Vagina (tissue), 2 donors: Measurements from ENCODE around the gene LHX8. TPM values are rescaled to one million over a fixed set of nuclear protein-coding genes. Genes with fewer than 3 reads are reported as not detected.

Experiments
- DNase-seq, 2 donors: peaks; one replicate each; pipeline ENCODE4 v3.0.0-alpha.2; 2017; ENCODE audit errors: extremely low spot score in 2 of 2
- H3K27ac ChIP-seq: fragments of 200-600 bp; sonication (generic); one replicate; pipeline ENCODE4 v1.5.1; 2019
- H3K27me3 ChIP-seq: fragments of 200-600 bp; sonication (generic); one replicate; pipeline ENCODE4 v1.5.1; 2019
- H3K36me3 ChIP-seq, 2 donors: fragments of 200-600 bp; sonication (generic); one replicate each; pipeline ENCODE4 v1.5.1; 2017 to 2019
- H3K4me1 ChIP-seq: fragments of 200-600 bp; sonication (generic); one replicate; pipeline ENCODE4 v1.5.1; 2019
- H3K4me3 ChIP-seq, 2 donors: fragments of 200-600 bp; sonication (generic); 1 replicate in 1 of 2; 2 replicates in 1 of 2; pipeline ENCODE4 v1.5.1; 2016 to 2019
- H3K9me3 ChIP-seq: fragments of 200-600 bp; sonication (generic); one replicate; pipeline ENCODE4 v1.5.1; 2019
- CTCF ChIP-seq, 3 experiments: fragments of 450-650 bp in 2 of 3; fragments of 200-600 bp in 1 of 3; sonication (generic) in 1 of 3; IDR thresholded peaks; one replicate each; pipeline ENCODE4 v1.5.1; 2017 to 2019; ENCODE audit warnings: antibody characterized with exemption in 3 of 3, mild to moderate bottlenecking in 2 of 3, moderate library complexity in 2 of 3
- POLR2A ChIP-seq, 2 donors: fragments of 450-650 bp; IDR thresholded peaks; one replicate each; pipeline ENCODE4 v1.6.1; 2017; ENCODE audit warnings: antibody characterized with exemption in 2 of 2, mild to moderate bottlenecking in 2 of 2, moderate library complexity in 2 of 2
- POLR2AphosphoS5 ChIP-seq, 2 donors: sonication (generic); formaldehyde crosslinking; IDR thresholded peaks; one replicate each; pipeline ENCODE4 v1.9.0; 2017; ENCODE audit warnings: antibody characterized with exemption in 2 of 2, mild to moderate bottlenecking in 2 of 2, low read depth in 1 of 2; ENCODE audit not compliant: insufficient read depth in 1 of 2
- intact Hi-C: fragments of 100-400 bp; cut with DNase I; formaldehyde crosslinking; loops from one replicate; pipeline ENCODE4 v1.15.1; 2023
- total RNA-seq: library from RNA; depleted of rRNA; stranded (reverse); fragments of >200 nt; gene quantifications from one replicate; pipeline ENCODE4 v1.2.3, GENCODE V29; 2016

Gene LHX8
- total RNA-seq, 1 donor from 2014 or later, result not detected

- no peak overlapping the region for H3K27ac ChIP-seq
- no peak for TF ChIP-seq CTCF (IDR thresholded peaks at IDR 0.05)
- TF ChIP-seq POLR2A (IDR thresholded peaks at IDR 0.05), result no peak
- no peak for TF ChIP-seq POLR2AphosphoS5 (IDR thresholded peaks at IDR 0.05; ENCODE audit: insufficient read depth in 1 of 2, low read depth in 1 of 2)
- no peaks in the 10 kb centered on the region for H3K36me3 ChIP-seq
- intact Hi-C loops, result no loop called here
- H3K4me1 ChIP-seq, result peaks cover 19% of the 10 kb centered on the region
- H3K9me3 ChIP-seq, result no peaks in the 10 kb centered on the region
- no peak for DNase-seq
- no peak overlapping the region for H3K4me3 ChIP-seq
- peaks cover 15% of the 10 kb centered on the region for H3K27me3 ChIP-seq
These were observed 2.9 kb downstream of the LHX8 start for GRCh38 chr1:75136921-75137641.

GRCh38 chr1:75152092-75152491, 17.9 kb downstream of the LHX8 start:
- Histone ChIP-seq H3K27me3 (no peaks in the 10 kb centered on the region), H3K4me3 (no peak overlapping the region), H3K4me1 (no peaks in the 10 kb centered on the region), H3K36me3 (no peaks in the 10 kb centered on the region), H3K27ac (no peak overlapping the region), H3K9me3 (no peaks in the 10 kb centered on the region)
- TF ChIP-seq CTCF (IDR thresholded peaks at IDR 0.05) (no peak), POLR2A (IDR thresholded peaks at IDR 0.05) (no peak), POLR2AphosphoS5 (IDR thresholded peaks at IDR 0.05; ENCODE audit: insufficient read depth in 1 of 2, low read depth in 1 of 2) (no peak)
- no peak for DNase-seq
- intact Hi-C loops, result no loop called here

GRCh38 chr1:75159154-75159553, 25.0 kb downstream of the LHX8 start:
- H3K36me3 ChIP-seq, result no peaks in the 10 kb centered on the region
- TF ChIP-seq POLR2AphosphoS5 (IDR thresholded peaks at IDR 0.05; ENCODE audit: insufficient read depth in 1 of 2, low read depth in 1 of 2) (no peak), POLR2A (IDR thresholded peaks at IDR 0.05) (no peak), CTCF (IDR thresholded peaks at IDR 0.05) (no peak)
- DNase-seq, result no peak
- H3K4me3 ChIP-seq, result no peak overlapping the region
- intact Hi-C loops, result no loop called here
- H3K27ac ChIP-seq, result no peak overlapping the region
- H3K4me1 ChIP-seq, result no peaks in the 10 kb centered on the region
- H3K27me3 ChIP-seq, result no peaks in the 10 kb centered on the region
- H3K9me3 ChIP-seq, result no peaks in the 10 kb centered on the region

- no peak overlapping the region for H3K27ac ChIP-seq
- H3K36me3 ChIP-seq, result no peaks in the 10 kb centered on the region
- intact Hi-C loops, result no loop called here
- no peaks in the 10 kb centered on the region for H3K4me1 ChIP-seq
- no peaks in the 10 kb centered on the region for H3K9me3 ChIP-seq
- TF ChIP-seq POLR2AphosphoS5 (IDR thresholded peaks at IDR 0.05; ENCODE audit: insufficient read depth in 1 of 2, low read depth in 1 of 2) (no peak), POLR2A (IDR thresholded peaks at IDR 0.05) (no peak), CTCF (IDR thresholded peaks at IDR 0.05) (no peak)
- no peaks in the 10 kb centered on the region for H3K27me3 ChIP-seq
- H3K4me3 ChIP-seq, result no peak overlapping the region
- DNase-seq, result no peak
These were observed 31.1 kb downstream of the LHX8 start for GRCh38 chr1:75165264-75165663.

- H3K9me3 ChIP-seq, result no peaks in the 10 kb centered on the region
- no peaks in the 10 kb centered on the region for H3K4me1 ChIP-seq
- TF ChIP-seq POLR2AphosphoS5 (IDR thresholded peaks at IDR 0.05; ENCODE audit: insufficient read depth in 1 of 2, low read depth in 1 of 2), result no peak
- TF ChIP-seq CTCF (IDR thresholded peaks at IDR 0.05), result no peak
- TF ChIP-seq POLR2A (IDR thresholded peaks at IDR 0.05), result no peak
- no peak for DNase-seq
- H3K27me3 ChIP-seq, result no peaks in the 10 kb centered on the region
- H3K36me3 ChIP-seq, result no peaks in the 10 kb centered on the region
- intact Hi-C loops, result no loop called here
- H3K4me3 ChIP-seq, result no peak overlapping the region
- H3K27ac ChIP-seq, result no peak overlapping the region
These were observed 32.6 kb downstream of the LHX8 start for GRCh38 chr1:75166821-75167220.
